NCI-H187 treated with DMSO at 0.1 percent for 48 hours (cell line): ENCODE measurements around the gene ABCG8.

Source experiments
- DNase-seq: peaks from one replicate; lab custom pipeline; 2025; lab: John Stamatoyannopoulos, UW

Gene ABCG8

GRCh38 chr2:43925431-43925830 lies 86.7 kb downstream of the ABCG8 start:
- DNase-seq, result no peak

GRCh38 chr2:43927442-43927841 lies 88.7 kb downstream of the ABCG8 start:
- no peak for DNase-seq

GRCh38 chr2:43931293-43931692 lies 92.5 kb downstream of the ABCG8 start:
- no peak for DNase-seq
